Tibial nerve (tissue), 4 donors: ENCODE results near the gene EYA4.

Experiments used
- EP300 ChIP-seq, 2 donors: sonication (generic); formaldehyde crosslinking; IDR thresholded peaks; one replicate each; pipeline ENCODE4 v1.6.1; 2017; ENCODE audit warnings: antibody characterized with exemption in 2 of 2, mild to moderate bottlenecking in 1 of 2
- POLR2A ChIP-seq, 2 donors: fragments of 450-650 bp; IDR thresholded peaks; one replicate each; pipeline ENCODE4 v1.6.1; 2017; ENCODE audit warnings: antibody characterized with exemption in 2 of 2, mild to moderate bottlenecking in 2 of 2, moderate library complexity in 2 of 2
- TF ChIP-seq, protein P1 (sequence below), 5 experiments: fragments of 200-600 bp in 3 of 5; fragments of 450-650 bp in 2 of 5; sonication (generic) in 3 of 5; IDR thresholded peaks; one replicate each; pipeline ENCODE4 v1.5.1; 2016 to 2019; ENCODE audit warnings: antibody characterized with exemption in 5 of 5, mild to moderate bottlenecking in 3 of 5, moderate library complexity in 2 of 5

DNA sequence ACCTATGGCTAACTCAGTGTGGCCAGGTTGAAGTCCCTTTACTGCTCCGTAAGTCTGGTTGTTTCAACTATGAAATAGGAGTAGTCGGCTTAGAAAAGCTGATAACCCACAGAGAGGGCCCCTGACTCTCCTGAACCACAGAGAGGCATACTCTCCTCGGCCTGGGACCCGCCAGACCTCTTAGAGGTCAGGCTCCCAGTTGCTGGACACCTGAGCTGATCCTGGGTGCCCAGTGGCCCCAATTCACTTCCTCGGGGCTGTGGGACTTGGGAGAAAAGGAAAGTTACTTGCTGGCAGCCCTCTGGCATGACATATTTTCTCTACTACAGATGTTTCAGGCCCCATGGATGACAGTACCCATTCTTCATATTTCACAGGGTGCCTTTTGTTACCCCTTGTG, 34.2 kb upstream of the EYA4 start:
- TF ChIP-seq, protein P1, sequence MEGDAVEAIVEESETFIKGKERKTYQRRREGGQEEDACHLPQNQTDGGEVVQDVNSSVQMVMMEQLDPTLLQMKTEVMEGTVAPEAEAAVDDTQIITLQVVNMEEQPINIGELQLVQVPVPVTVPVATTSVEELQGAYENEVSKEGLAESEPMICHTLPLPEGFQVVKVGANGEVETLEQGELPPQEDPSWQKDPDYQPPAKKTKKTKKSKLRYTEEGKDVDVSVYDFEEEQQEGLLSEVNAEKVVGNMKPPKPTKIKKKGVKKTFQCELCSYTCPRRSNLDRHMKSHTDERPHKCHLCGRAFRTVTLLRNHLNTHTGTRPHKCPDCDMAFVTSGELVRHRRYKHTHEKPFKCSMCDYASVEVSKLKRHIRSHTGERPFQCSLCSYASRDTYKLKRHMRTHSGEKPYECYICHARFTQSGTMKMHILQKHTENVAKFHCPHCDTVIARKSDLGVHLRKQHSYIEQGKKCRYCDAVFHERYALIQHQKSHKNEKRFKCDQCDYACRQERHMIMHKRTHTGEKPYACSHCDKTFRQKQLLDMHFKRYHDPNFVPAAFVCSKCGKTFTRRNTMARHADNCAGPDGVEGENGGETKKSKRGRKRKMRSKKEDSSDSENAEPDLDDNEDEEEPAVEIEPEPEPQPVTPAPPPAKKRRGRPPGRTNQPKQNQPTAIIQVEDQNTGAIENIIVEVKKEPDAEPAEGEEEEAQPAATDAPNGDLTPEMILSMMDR (IDR thresholded peaks at IDR 0.05), result no peak
- TF ChIP-seq POLR2A (IDR thresholded peaks at IDR 0.05) (no peak), EP300 (IDR thresholded peaks at IDR 0.05) (no peak)
